Left cardiac atrium (tissue), 4 donors: ENCODE data around the gene ADGRB3. TPM values are rescaled to one million over a fixed set of nuclear protein-coding genes. Genes with fewer than 3 reads are reported as not detected.
"Not testable (repeated sequence)": the region's sequence is repeated elsewhere in the genome, so short reads cannot be mapped to it uniquely, and the experiment has no call there.

Experiments
- ATAC-seq, 2 donors: fragments of 200-7000 bp; cut with Tn5 transposase; one replicate each; pipeline ENCODE4 v1.9.1; 2020; ENCODE audit warnings: mild to moderate bottlenecking in 2 of 2, moderate library complexity in 2 of 2
- DNase-seq: peaks from one replicate; pipeline ENCODE4 v3.0.0-alpha.2; 2020
- intact Hi-C, 2 donors: fragments of 100-400 bp; cut with DNase I; formaldehyde crosslinking; loops; one replicate each; pipeline versions ENCODE4 v1.14.1 to v1.15.1; 2022 to 2023
- total RNA-seq, 2 donors: library from RNA; stranded (reverse); fragmentation: NEBNext Ultra II Directional; extraction: Animal tissue kit (Norgen Biotek cat#: 25700); gene quantifications; one replicate each; pipeline ENCODE4 v1.2.1, GENCODE V29; 2021
- donor health status: DM: no; HTN: yes; CAD: no.
- donor health status: DM: no; HTN: yes; CAD: no; lungs with severe emphysema.
- donor health status: DM: yes; HTN: yes; CAD: no.
- donor health status: Dilated cardiomyopathy.

ADGRB3 gene
- total RNA-seq, 2 donors from 2014 or later = 1.7 to 2.3 TPM

DNA sequence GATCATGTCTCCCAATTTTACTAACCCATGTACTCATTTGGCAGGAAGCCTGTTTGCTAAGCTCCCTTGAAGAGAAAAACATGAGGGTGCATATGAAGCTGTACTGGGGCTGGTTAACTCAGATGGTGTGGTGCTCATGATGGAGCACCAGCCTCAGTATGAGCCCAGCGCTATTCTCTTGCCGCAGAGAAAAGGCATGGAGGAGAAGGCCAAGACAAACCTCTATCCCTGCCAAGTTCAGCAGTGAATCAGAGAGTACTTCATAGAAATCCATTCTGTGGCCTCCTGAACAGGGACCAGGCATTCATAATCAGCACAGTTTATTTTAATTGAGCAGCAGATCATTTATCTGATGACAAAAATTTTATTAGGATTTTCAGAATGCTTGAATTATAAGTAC, 763.6 kb downstream of the ADGRB3 start:
- intact Hi-C loops = no loop called here
- ATAC-seq (peak in 1 of 2 donors; percentile 76), DNase-seq (no peak)

DNA sequence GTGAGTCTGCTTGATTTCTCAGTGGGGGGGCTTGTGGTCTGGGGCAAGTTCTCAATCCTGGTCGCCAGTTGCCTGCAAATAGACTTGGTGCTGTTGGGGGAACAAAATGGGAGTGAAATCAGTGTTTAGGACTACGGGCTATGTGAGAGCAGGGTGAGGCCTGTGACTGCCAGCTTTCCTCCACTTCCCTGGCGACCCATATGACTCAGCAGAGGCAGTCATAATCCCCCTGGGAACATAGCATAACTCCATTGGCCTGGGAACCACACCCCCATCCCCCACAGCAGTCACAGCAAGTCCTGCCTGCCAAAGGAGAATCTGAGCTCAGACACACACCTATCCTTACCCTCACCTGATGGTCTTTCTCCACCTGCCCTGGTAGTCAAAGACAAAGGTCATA, 773.8 kb downstream of the ADGRB3 start:
- ATAC-seq = no peak
- DNase-seq = no peak
- intact Hi-C loops = no loop called here

DNA sequence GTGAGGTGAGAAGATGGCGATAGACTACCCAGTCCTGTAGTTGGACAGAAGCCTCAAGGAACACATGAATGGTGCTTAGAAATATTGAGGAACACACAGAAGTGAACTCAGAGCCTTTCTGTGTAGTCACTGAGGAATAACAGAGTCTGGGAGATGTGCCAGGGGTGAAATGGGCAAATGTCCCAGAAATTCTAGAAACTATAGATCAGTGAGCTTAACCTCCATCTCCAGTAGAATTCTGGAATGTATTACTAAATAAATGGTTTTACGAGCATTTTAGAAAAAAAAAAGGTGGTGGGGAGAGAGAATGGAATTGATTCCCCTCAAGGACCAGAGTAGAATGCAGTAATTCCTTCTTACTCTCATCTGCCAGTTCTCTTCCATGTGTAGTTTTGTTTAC, 781.7 kb downstream of the ADGRB3 start:
- ATAC-seq (no peak), DNase-seq (no peak)
- intact Hi-C loops = no loop called here

DNA sequence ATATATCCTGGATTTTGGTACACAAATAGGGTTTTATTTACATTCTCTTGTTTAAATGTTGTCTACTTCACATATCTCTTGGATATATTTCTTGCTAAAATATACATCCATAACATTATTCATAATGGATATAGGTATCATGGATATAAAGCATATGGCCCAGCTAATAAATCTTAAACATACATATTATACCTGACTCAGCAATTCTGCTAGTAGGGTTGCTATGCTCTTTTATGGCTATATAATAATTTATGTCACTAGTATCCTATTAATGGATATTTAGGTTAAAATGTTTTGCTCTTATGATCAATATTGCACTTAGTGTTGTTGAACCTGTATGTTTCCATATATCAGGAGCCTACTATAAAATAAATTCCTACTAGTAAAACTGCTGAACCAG, 786.2 kb downstream of the ADGRB3 start:
- intact Hi-C loops = no loop called here
- no peak for DNase-seq

DNA sequence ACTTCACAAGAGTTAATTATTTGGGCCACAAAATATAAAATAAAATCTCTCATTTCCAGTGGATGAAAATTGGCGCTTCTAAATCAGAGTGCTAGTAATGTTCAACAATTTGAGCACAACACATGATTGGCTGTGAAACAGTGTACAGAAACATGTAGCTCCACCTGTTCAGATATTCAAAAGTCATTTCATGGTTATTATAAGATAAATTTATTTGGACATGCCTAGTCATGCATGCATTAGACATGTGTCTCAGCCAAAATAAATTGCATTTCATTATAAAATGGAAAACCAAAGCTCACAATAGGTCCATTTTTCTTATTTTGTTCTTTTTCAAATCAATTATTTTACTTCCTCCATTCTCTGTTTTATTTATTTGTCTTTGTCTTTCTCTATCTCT, 786.9 kb downstream of the ADGRB3 start:
- intact Hi-C loops = no loop called here
- ATAC-seq = no peak
- DNase-seq = no peak

More for the DNA sequence above, 786.2 kb downstream of the ADGRB3 start:
- no peak for ATAC-seq

DNA sequence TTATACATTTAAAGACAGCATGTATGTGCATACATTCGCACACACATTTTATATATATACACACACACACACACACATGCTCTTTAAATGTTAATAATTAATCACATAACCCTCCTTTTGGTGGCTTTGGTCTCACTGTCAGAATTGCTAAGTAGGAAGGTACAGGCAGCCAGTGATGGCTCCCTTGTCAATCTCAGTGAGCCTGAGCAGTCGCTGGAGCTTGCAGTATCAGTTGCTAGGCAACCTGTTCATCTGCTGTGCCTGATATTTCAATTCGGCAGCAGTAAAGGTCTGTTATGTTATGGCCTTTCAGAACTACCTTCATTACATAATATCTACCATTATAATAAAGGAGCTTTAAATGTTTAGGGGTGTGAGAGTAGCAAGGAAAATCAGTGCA, 787.4 kb downstream of the ADGRB3 start:
- intact Hi-C loops = no loop called here
- DNase-seq (no peak), ATAC-seq (no peak)

GRCh38 chr6:69423785-69424184, 788.7 kb downstream of the ADGRB3 start:
- intact Hi-C loops = no loop called here
- DNase-seq (no peak), ATAC-seq (no peak)

GRCh38 chr6:69424581-69424980, 789.5 kb downstream of the ADGRB3 start:
- intact Hi-C loops = no loop called here
- no peak for DNase-seq

GRCh38 chr6:69427882-69428281, 792.8 kb downstream of the ADGRB3 start:
- DNase-seq (no peak), ATAC-seq (no peak)
- intact Hi-C loops = no loop called here

More at GRCh38 chr6:69424581-69424980, 789.5 kb downstream of the ADGRB3 start:
- no peak for ATAC-seq

DNA sequence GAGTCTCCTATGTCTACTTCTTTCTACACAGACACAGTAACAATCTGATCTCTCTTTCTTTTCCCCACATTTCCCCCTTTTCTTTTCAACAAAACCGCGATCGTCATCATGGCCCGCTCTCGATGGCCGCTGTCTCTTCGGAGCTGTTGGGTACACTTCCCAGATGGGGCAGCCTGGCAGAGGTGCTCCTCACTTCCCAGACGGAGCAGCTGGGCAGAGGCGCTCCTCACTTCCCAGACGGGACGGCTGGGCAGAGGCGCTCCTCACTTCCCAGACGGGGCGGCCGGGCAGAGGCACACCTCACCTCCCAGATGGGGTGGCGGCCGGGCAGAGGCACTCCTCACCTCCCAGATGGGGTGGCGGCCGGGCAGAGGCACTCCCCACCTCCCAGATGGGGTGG, 797.1 kb downstream of the ADGRB3 start:
- ATAC-seq, DNase-seq, intact Hi-C loops: not testable (repeated sequence)

DNA sequence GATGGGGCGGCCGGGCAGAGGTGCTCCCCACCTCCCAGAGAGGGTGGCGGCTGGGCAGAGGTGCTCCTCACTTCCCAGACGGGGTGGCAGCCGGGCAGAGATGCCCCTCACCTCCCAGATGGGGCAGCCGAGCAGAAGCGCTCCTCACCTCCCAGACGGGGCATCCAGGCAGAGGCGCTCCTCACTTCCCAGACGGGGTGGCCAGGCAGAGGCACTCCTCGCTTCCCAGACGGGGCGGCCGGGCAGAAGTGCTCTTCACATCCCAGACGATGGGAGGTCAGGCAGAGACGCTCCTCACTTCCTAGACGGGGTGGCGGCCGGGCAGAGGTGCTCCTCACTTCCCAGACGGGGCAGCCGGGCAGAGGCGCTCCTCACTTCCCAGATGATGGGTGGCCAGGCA, 798.0 kb downstream of the ADGRB3 start:
- intact Hi-C loops, ATAC-seq, DNase-seq: not testable (repeated sequence)

DNA sequence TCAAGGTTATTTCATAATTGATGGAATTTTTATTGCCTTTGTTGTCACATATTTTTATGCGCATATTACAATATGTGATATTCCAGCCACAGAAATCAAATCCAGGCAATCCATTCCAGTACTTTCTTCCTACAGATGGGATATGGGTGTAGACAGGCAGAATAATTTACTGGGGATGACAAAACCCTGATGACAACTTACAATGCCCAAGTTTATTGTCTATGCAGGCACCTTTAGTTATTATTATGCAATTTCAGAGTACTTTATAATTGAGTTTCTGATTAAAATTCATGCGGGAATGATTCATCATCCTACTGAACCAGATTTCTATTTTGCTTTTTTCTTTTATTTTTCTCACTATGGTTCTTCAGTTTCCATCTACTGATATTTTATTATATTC, 803.0 kb downstream of the ADGRB3 start:
- ATAC-seq (no peak), DNase-seq (no peak)
- intact Hi-C loops = no loop called here
